Tibial artery (tissue), 4 donors: Measurements from ENCODE around the gene LGALS16.
A peak's percentile ranks its signal among the peaks of the same experiment; 100 is the strongest.
"Not testable (repeated sequence)": the region's sequence is repeated elsewhere in the genome, so short reads cannot be mapped to it uniquely, and the experiment has no call there.

Source experiments
- DNase-seq, 2 donors: peaks; one replicate each; pipeline ENCODE4 v3.0.0-alpha.2; 2019
- H3K27ac ChIP-seq, 2 donors: fragments of 200-600 bp; sonication (generic) in 1 of 2; 1 replicate in 1 of 2; 2 replicates in 1 of 2; pipeline ENCODE4 v1.5.1; 2018 to 2019; ENCODE audit warnings: mild to moderate bottlenecking in 1 of 2
- H3K27me3 ChIP-seq, 2 donors: fragments of 200-600 bp; sonication (generic) in 1 of 2; one replicate each; pipeline versions ENCODE4 v1.5.1 to v1.6.0; 2016 to 2019
- H3K36me3 ChIP-seq, 3 donors: fragments of 200-600 bp; sonication (generic) in 2 of 3; one replicate each; pipeline ENCODE4 v1.5.1; 2016 to 2019; ENCODE audit warnings: mild to moderate bottlenecking in 2 of 3
- H3K4me1 ChIP-seq, 4 donors: fragments of 200-600 bp; sonication (generic) in 2 of 4; 1 replicate in 3 of 4; 2 replicates in 1 of 4; pipeline ENCODE4 v1.5.1; 2016 to 2019
- H3K4me3 ChIP-seq, 2 donors: fragments of 200-600 bp; sonication (generic) in 1 of 2; 1 replicate in 1 of 2; 2 replicates in 1 of 2; pipeline ENCODE4 v1.5.1; 2018 to 2019; ENCODE audit warnings: mild to moderate bottlenecking in 2 of 2
- H3K9me3 ChIP-seq, 3 donors: fragments of 200-600 bp; sonication (generic) in 1 of 3; one replicate each; pipeline ENCODE4 v1.5.1; 2016 to 2019
- CTCF ChIP-seq, 2 experiments: fragments of 200-600 bp in 1 of 2; fragments of 450-650 bp in 1 of 2; IDR thresholded peaks; one replicate each; pipeline ENCODE4 v1.5.1; 2017 to 2019; ENCODE audit warnings: antibody characterized with exemption in 2 of 2, mild to moderate bottlenecking in 1 of 2, moderate library complexity in 1 of 2
- intact Hi-C: fragments of 100-400 bp; cut with DNase I; formaldehyde crosslinking; loops from one replicate; pipeline ENCODE4 v1.15.0; 2023; ENCODE audit warnings: low total_unique reads

LGALS16 gene

GRCh38 chr19:39670998-39671397 is 15.3 kb downstream of the LGALS16 start:
- Histone ChIP-seq H3K4me1 (no peaks in the 10 kb centered on the region), H3K36me3 (no peaks in the 10 kb centered on the region), H3K9me3 (no peaks in the 10 kb centered on the region), H3K27ac (no peak overlapping the region), H3K4me3 (no peak overlapping the region), H3K27me3 (peaks cover 0 to 3% of the 10 kb centered on the region in 2 donors)
- no peak for DNase-seq
- intact Hi-C loops = no loop called here
- TF ChIP-seq CTCF (IDR thresholded peaks at IDR 0.05) = no peak

- TF ChIP-seq CTCF (IDR thresholded peaks at IDR 0.05) = peak in 1 of 2 experiments; percentile 16
- intact Hi-C loops = no loop called here
- H3K27ac ChIP-seq = no peak overlapping the region
- no peak overlapping the region for H3K4me3 ChIP-seq
- H3K36me3 ChIP-seq = no peaks in the 10 kb centered on the region
- H3K4me1 ChIP-seq = no peaks in the 10 kb centered on the region
- peaks cover 0 to 3% of the 10 kb centered on the region in 2 donors for H3K27me3 ChIP-seq
- no peaks in the 10 kb centered on the region for H3K9me3 ChIP-seq
- DNase-seq = no peak
Observed at GRCh38 chr19:39671739-39672363, 16.1 kb downstream of the LGALS16 start.

GRCh38 chr19:39672473-39672872 is 16.8 kb downstream of the LGALS16 start:
- intact Hi-C loops = no loop called here
- DNase-seq = no peak
- Histone ChIP-seq H3K9me3 (no peaks in the 10 kb centered on the region), H3K4me1 (no peaks in the 10 kb centered on the region), H3K36me3 (no peaks in the 10 kb centered on the region), H3K27me3 (peaks cover 0 to 3% of the 10 kb centered on the region in 2 donors), H3K4me3 (no peak overlapping the region), H3K27ac (no peak overlapping the region)
- TF ChIP-seq CTCF (IDR thresholded peaks at IDR 0.05) = no peak

GRCh38 chr19:39673862-39674261 is 18.1 kb downstream of the LGALS16 start:
- DNase-seq, H3K36me3 ChIP-seq, H3K27ac ChIP-seq, H3K4me1 ChIP-seq, intact Hi-C loops, H3K27me3 ChIP-seq, H3K4me3 ChIP-seq, H3K9me3 ChIP-seq: not testable (repeated sequence)

- no peak for DNase-seq
- H3K36me3 ChIP-seq = no peaks in the 10 kb centered on the region
- no peak overlapping the region for H3K27ac ChIP-seq
- no peak overlapping the region for H3K4me3 ChIP-seq
- intact Hi-C loops = no loop called here
- H3K4me1 ChIP-seq = peaks cover 0 to 4% (median 0%) of the 10 kb centered on the region in 4 donors
- H3K27me3 ChIP-seq = peaks cover 0 to 3% of the 10 kb centered on the region in 2 donors
- TF ChIP-seq CTCF (IDR thresholded peaks at IDR 0.05) = no peak
- no peaks in the 10 kb centered on the region for H3K9me3 ChIP-seq
Observed at GRCh38 chr19:39676004-39676403, 20.3 kb downstream of the LGALS16 start.

GRCh38 chr19:39677961-39678889 is 22.5 kb downstream of the LGALS16 start:
- Histone ChIP-seq H3K4me1 (peaks cover 0 to 4% (median 0%) of the 10 kb centered on the region in 4 donors), H3K27me3 (no peaks in the 10 kb centered on the region), H3K4me3 (no peak overlapping the region), H3K36me3 (no peaks in the 10 kb centered on the region), H3K27ac (no peak overlapping the region), H3K9me3 (no peaks in the 10 kb centered on the region)
- TF ChIP-seq CTCF (IDR thresholded peaks at IDR 0.05) = no peak
- intact Hi-C loops = no loop called here
- DNase-seq = no peak
